Mesenteric fat pad (tissue), 1 donor: ENCODE data around the gene VSIG10L2. TPM values are rescaled to one million over a fixed set of nuclear protein-coding genes. Genes with fewer than 3 reads are reported as not detected.
"Not testable (repeated sequence)": the region's sequence is repeated elsewhere in the genome, so short reads cannot be mapped to it uniquely, and the experiment has no call there.

Experiments
- DNase-seq: peaks from one replicate; pipeline ENCODE4 v3.0.0-alpha.2; 2020; ENCODE audit warnings: low spot score
- total RNA-seq: library from RNA; stranded (reverse); fragmentation: NEBNext Ultra II Directional; extraction: Animal tissue kit (Norgen Biotek cat#: 25700); gene quantifications from one replicate; pipeline ENCODE4 v1.2.1, GENCODE V29; 2021
- donor health status: DM: yes; HTN: yes; CAD: no.

Gene VSIG10L2
- total RNA-seq, 1 donor from 2014 or later, result not detected

- no peak for DNase-seq
These were observed 13.7 kb downstream of the VSIG10L2 start for GRCh38 chr11:125959511-125959910.

GRCh38 chr11:125959931-125960330 is 14.1 kb downstream of the VSIG10L2 start:
- DNase-seq, result no peak

- DNase-seq, result no peak
These were observed 14.9 kb downstream of the VSIG10L2 start for GRCh38 chr11:125960771-125961170.

- no peak for DNase-seq
These were observed 21.7 kb downstream of the VSIG10L2 start for GRCh38 chr11:125967515-125967914.

GRCh38 chr11:125968354-125968753 is 22.5 kb downstream of the VSIG10L2 start:
- no peak for DNase-seq

- DNase-seq, result no peak
These were observed 25.8 kb downstream of the VSIG10L2 start for GRCh38 chr11:125971618-125972017.

GRCh38 chr11:125974284-125974683 is 28.4 kb downstream of the VSIG10L2 start:
- no peak for DNase-seq

- DNase-seq, result no peak
These were observed 29.8 kb downstream of the VSIG10L2 start for GRCh38 chr11:125975634-125976033.

GRCh38 chr11:125976156-125976555 is 30.3 kb downstream of the VSIG10L2 start:
- no peak for DNase-seq

- DNase-seq, result no peak
These were observed 31.5 kb downstream of the VSIG10L2 start for GRCh38 chr11:125977333-125977732.

GRCh38 chr11:125978181-125978716 is 32.4 kb downstream of the VSIG10L2 start:
- no peak for DNase-seq

GRCh38 chr11:125978778-125979407 is 33.0 kb downstream of the VSIG10L2 start:
- DNase-seq, result no peak

- no peak for DNase-seq
These were observed 33.7 kb downstream of the VSIG10L2 start for GRCh38 chr11:125979511-125979910.

GRCh38 chr11:125980436-125980835 is 34.6 kb downstream of the VSIG10L2 start:
- no peak for DNase-seq

- no peak for DNase-seq
These were observed 36.5 kb downstream of the VSIG10L2 start for GRCh38 chr11:125982348-125982730.

- DNase-seq, result not testable (repeated sequence)
These were observed 40.1 kb downstream of the VSIG10L2 start for GRCh38 chr11:125985956-125986355.

GRCh38 chr11:125987066-125987641 is 41.3 kb downstream of the VSIG10L2 start:
- no peak for DNase-seq

- DNase-seq, result no peak
These were observed 44.4 kb downstream of the VSIG10L2 start for GRCh38 chr11:125990244-125990643.

- DNase-seq, result no peak
These were observed 47.0 kb downstream of the VSIG10L2 start for GRCh38 chr11:125992893-125993292.

- DNase-seq, result no peak
These were observed 48.7 kb downstream of the VSIG10L2 start for GRCh38 chr11:125994509-125994908.

- DNase-seq, result no peak
These were observed 49.5 kb downstream of the VSIG10L2 start for GRCh38 chr11:125995313-125995712.

GRCh38 chr11:125998267-125998666 is 52.4 kb downstream of the VSIG10L2 start:
- DNase-seq, result no peak
